K562 (cell line): ENCODE results near the gene DCTN2. TPM values are rescaled to one million over a fixed set of nuclear protein-coding genes. Genes with fewer than 3 reads are reported as not detected.

Experiments used
- ATAC-seq: fragments of 200-7000 bp; cut with Tn5 transposase; 3 replicates; pipeline ENCODE4 v1.9.1; 2020; ENCODE audit warnings: moderate library complexity
- BruUV-seq: library from RNA; stranded (reverse); fragments of 400-500 nt; replicated peaks from 2 replicates; lab custom pipeline; 2021; lab: Mats Ljungman, UMichigan
- CTCF ChIA-PET: fragments of 300-600 bp; formaldehyde crosslinking; extraction: SDS; loops from one replicate; lab custom pipeline; 2021; ENCODE audit warnings: low intra/inter-chr PET ratio; lab: Yijun Ruan, JAX
- POLR2A ChIA-PET: fragments of 300-600, 350-650 bp; sonication (Branson Sonifier 250); formaldehyde crosslinking; extraction: SDS; loops from one replicate; lab custom pipeline; 2021; ENCODE audit warnings: antibody characterized with exemption, inconsistent platforms; lab: Yijun Ruan, JAX
- DNase-seq, 4 experiments: peaks; one replicate each; pipeline versions ENCODE4 v3.0.0 to v3.0.0-alpha.2; 2011 to 2018; ENCODE audit warnings: low spot score in 3 of 4, mixed read lengths in 3 of 4; ENCODE audit errors: extremely low read depth in 1 of 4
- FAIRE-seq: peaks from 2 replicates; lab custom pipeline; 2011; peaks lifted over from hg19 to GRCh38; lab: Jason Lieb, UNC
- H2AFZ ChIP-seq: 2 replicates; pipeline ENCODE4 v1.6.0; 2011; ENCODE audit warnings: low read depth, low read length, control low read depth, inconsistent platforms
- H3K27ac ChIP-seq: fragments of 200-600 bp; 3 replicates; pipeline ENCODE4 v1.8.0; 2011; ENCODE audit warnings: low read depth, mild to moderate bottlenecking, control low read depth, inconsistent platforms, low read length, moderate library complexity, mixed read lengths; ENCODE audit errors: extremely low read depth
- H3K27me3 ChIP-seq, 2 experiments: fragments of 300-600 bp in 1 of 2; 2 replicates in 1 of 2; 3 replicates in 1 of 2; pipeline versions ENCODE4 v1.6.0 to v1.8.0; 2011; ENCODE audit warnings: inconsistent platforms in 2 of 2, low read length in 2 of 2, mild to moderate bottlenecking in 1 of 2, mixed read lengths in 1 of 2, moderate library complexity in 1 of 2; ENCODE audit not compliant: control insufficient read depth in 2 of 2, insufficient read depth in 2 of 2
- H3K36me3 ChIP-seq: fragments of 300-600 bp; 3 replicates; pipeline ENCODE4 v1.8.0; 2011; ENCODE audit warnings: mild to moderate bottlenecking, low read length, inconsistent platforms; ENCODE audit not compliant: control insufficient read depth, insufficient read depth
- H3K4me1 ChIP-seq, 2 experiments: fragments of 200-600 bp in 1 of 2; replicated peaks in 1 of 2; 2 replicates in 1 of 2; 3 replicates in 1 of 2; pipeline versions ENCODE4 v1.5.1 to v1.8.0; 2011; ENCODE audit warnings: inconsistent platforms in 2 of 2, low read length in 2 of 2, mild to moderate bottlenecking in 1 of 2, mixed read lengths in 1 of 2, moderate library complexity in 1 of 2; ENCODE audit not compliant: control insufficient read depth in 2 of 2, insufficient read depth in 2 of 2
- H3K4me2 ChIP-seq: 2 replicates; pipeline ENCODE4 v1.6.1; 2011; ENCODE audit warnings: low read length, control low read depth, inconsistent platforms, mixed read lengths; ENCODE audit not compliant: insufficient read depth
- H3K4me3 ChIP-seq: fragments of 200-600 bp; sonication (generic), shearing (Covaris generic); 2 replicates; pipeline ENCODE4 v1.5.1; 2016; ENCODE audit warnings: control low read depth, inconsistent platforms
- H3K79me2 ChIP-seq: fragments of 200-600 bp; 3 replicates; pipeline ENCODE4 v1.8.0; 2011; ENCODE audit warnings: low read length, inconsistent platforms; ENCODE audit not compliant: control insufficient read depth, insufficient read depth
- H3K9ac ChIP-seq, 2 experiments: 2 replicates each; pipeline versions ENCODE4 v1.6.0 to v1.6.1; 2011; ENCODE audit warnings: low read depth in 2 of 2, low read length in 2 of 2, control low read depth in 1 of 2, inconsistent platforms in 1 of 2, mild to moderate bottlenecking in 1 of 2, mixed read lengths in 1 of 2; ENCODE audit not compliant: insufficient read depth in 1 of 2
- H3K9me1 ChIP-seq: one replicate; pipeline ENCODE4 v1.6.0; 2011; ENCODE audit warnings: inconsistent platforms, mild to moderate bottlenecking, low read length, moderate library complexity; ENCODE audit not compliant: control insufficient read depth, insufficient read depth
- H3K9me3 ChIP-seq: replicated peaks from 2 replicates; pipeline ENCODE4 v1.5.1; 2011; ENCODE audit warnings: low read depth, low read length, inconsistent platforms; ENCODE audit not compliant: control insufficient read depth, insufficient read depth
- H4K20me1 ChIP-seq: replicated peaks from 2 replicates; pipeline ENCODE4 v1.6.1; 2011; ENCODE audit warnings: low read length, inconsistent platforms, mixed read lengths; ENCODE audit not compliant: control insufficient read depth, insufficient read depth
- ARNT ChIP-seq, 2 experiments: fragments of 450-650 bp; IDR thresholded peaks; 2 replicates each; pipeline ENCODE4 v1.6.1; 2016; ENCODE audit warnings: mild to moderate bottlenecking in 1 of 2
- FOXK1 ChIP-seq: sonication (generic); formaldehyde crosslinking; IDR thresholded peaks from 2 replicates; pipeline ENCODE4 v1.8.0; 2022; ENCODE audit warnings: missing genetic modification reagents, mild to moderate bottlenecking, borderline replicate concordance
- KDM4B ChIP-seq, 2 experiments: fragments of 450-650 bp in 1 of 2; sonication (generic) in 1 of 2; IDR thresholded peaks; 2 replicates each; pipeline ENCODE4 v1.6.1; 2016 to 2017; ENCODE audit warnings: borderline replicate concordance in 2 of 2, antibody characterized with exemption in 1 of 2, low read depth in 1 of 2, mild to moderate bottlenecking in 1 of 2
- MAFG ChIP-seq: fragments of 450-650 bp; conservative IDR thresholded peaks from 2 replicates; pipeline ENCODE4 v1.6.1; 2016; ENCODE audit warnings: missing genetic modification characterization, missing compliant biosample characterization
- RERE ChIP-seq: sonication (generic); formaldehyde crosslinking; IDR thresholded peaks from 2 replicates; pipeline ENCODE4 v1.8.0; 2023; ENCODE audit warnings: missing genetic modification reagents, mild to moderate bottlenecking, borderline replicate concordance
- SMC3 ChIP-seq: conservative IDR thresholded peaks from 2 replicates; pipeline ENCODE4 v1.6.1; 2011; ENCODE audit warnings: low read depth, low read length, improper control_type of control experiment; ENCODE audit not compliant: insufficient read depth
- WGBS: fragments of 100-300 bp; shearing (Covaris generic); methylation state at CpG from one replicate; pipeline ENCODE4 v1.1.6; 2016; ENCODE audit warnings: low coverage, mixed read lengths; ENCODE audit not compliant: insufficient coverage; ENCODE audit errors: missing lambda C conversion rate; 5-methylcytosine and 5-hydroxymethylcytosine counted together
- in situ Hi-C: fragments of 300-500 bp; cut with MboI; formaldehyde crosslinking; loops from 4 replicates; pipeline ENCODE4 v1.15.0; 2018; ENCODE audit warnings: inconsistent platforms, mixed read lengths
- intact Hi-C: fragments of 100-400 bp; cut with micrococcal nuclease; formaldehyde crosslinking; loops from 2 replicates; pipeline ENCODE4 v1.14.2; 2022
- polyA plus RNA-seq, 8 experiments: library from polyadenylated mRNA; depleted of rRNA in 4 of 8; stranded (reverse) in 5 of 8; unstranded in 3 of 8; fragments of >200 nt; fragmentation: Nextera tagmentation in 2 of 8; fragmentation: Illumina TruSeq in 1 of 8; extraction: Ambion mirVana in 2 of 8; extraction: Trizol in 1 of 8; gene quantifications; 2 replicates each; pipeline versions ENCODE4 v1.2.1 to v1.2.3, GENCODE V29; 2011 to 2014; ENCODE audit warnings: inconsistent platforms in 1 of 8, missing spikeins in 1 of 8
- total RNA-seq, 7 experiments: library from RNA; depleted of rRNA in 6 of 7; stranded (reverse); fragments of >200 nt in 6 of 7; fragmentation: Illumina TruSeq in 2 of 7; extraction: Trizol in 2 of 7; gene quantifications; 2 replicates each; pipeline versions ENCODE4 v1.2.1 to v1.2.3, GENCODE V29; 2011 to 2021; ENCODE audit warnings: low replicate concordance in 1 of 7
- TF ChIP-seq, protein P1 (sequence below): fragments of 250-450 bp; sonication (Bioruptor Pico); IDR thresholded peaks from 2 replicates; pipeline ENCODE4 v1.9.0; 2021; ENCODE audit warnings: mild to moderate bottlenecking, inconsistent platforms

The DCTN2 gene
- total and polyA plus RNA-seq, 9 of the 15 experiments (the other 6 are each of a cell fraction or from before 2014, with no cell fraction given), result 43.6 to 270 (median 125) TPM

DNA sequence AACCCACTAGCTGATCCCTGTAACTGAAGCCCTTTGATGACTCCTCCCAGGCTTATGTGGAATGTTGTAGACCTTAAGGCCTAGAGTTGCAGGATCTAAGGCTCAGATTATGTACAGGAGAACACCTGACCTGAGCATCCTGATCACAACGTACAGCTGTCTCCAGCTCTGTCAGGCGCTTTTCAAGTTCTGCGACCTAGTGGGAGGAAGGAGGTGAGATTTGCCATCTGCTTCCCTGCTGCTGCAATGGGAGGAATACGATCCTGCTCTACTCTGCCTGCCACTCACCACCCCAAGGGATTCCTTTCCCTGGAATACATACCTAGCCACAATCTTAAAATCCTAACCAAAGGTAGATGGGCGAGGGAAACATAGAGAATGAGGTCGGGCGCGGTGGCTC, 13.9 kb downstream of the DCTN2 start:
- in situ Hi-C loops, result no loop called here
- ChIA-PET CTCF (no interaction called here), POLR2A (interaction anchor here (0.6 to 12.7 kb wide), 6 partner anchors 5 to 211 kb away, joined by 3 to 225 read pairs (median 18); partner anchors contain the start of genes DDIT3 and MBD6)
- no peak overlapping the region for H3K27ac ChIP-seq
- no TSS peak for BruUV-seq
- H3K4me2 ChIP-seq, result no peak overlapping the region
- H3K4me3 ChIP-seq, result no peak overlapping the region
- 93% methylated on average over 8 of the region's 8 CpGs for WGBS
- H3K4me1 ChIP-seq, result peaks cover 5 to 8% of the 10 kb centered on the region in 2 experiments; a peak in 4 of 5 replicates
- intact Hi-C loops, result no loop called here
- DNase-seq (no peak), ATAC-seq (no peak), FAIRE-seq (no peak)
- peaks cover 3% of the 10 kb centered on the region; the same call in 1 of the 3 replicates for H3K79me2 ChIP-seq
- H2AFZ ChIP-seq, result no peak overlapping the region
- no peak overlapping the region for H3K9ac ChIP-seq
- no peaks in the 10 kb centered on the region for H3K9me1 ChIP-seq
- no peaks in the 10 kb centered on the region for H3K27me3 ChIP-seq
- H3K36me3 ChIP-seq, result peaks cover 90% of the 10 kb centered on the region
- no peaks in the 10 kb centered on the region for H4K20me1 ChIP-seq
- H3K9me3 ChIP-seq, result no peaks in the 10 kb centered on the region
- TF ChIP-seq MAFG (tag) (no peak), SMC3 (no peak), FOXK1 (CRISPR knock-in tag) (no peak), KDM4B (IDR thresholded peaks at IDR 0.05; ENCODE audit: borderline replicate concordance in 2 of 2, low read depth in 1 of 2) (no peak), RERE (CRISPR knock-in tag) (no peak), ARNT (IDR thresholded peaks at IDR 0.05) (no peak)
- TF ChIP-seq, protein P1, sequence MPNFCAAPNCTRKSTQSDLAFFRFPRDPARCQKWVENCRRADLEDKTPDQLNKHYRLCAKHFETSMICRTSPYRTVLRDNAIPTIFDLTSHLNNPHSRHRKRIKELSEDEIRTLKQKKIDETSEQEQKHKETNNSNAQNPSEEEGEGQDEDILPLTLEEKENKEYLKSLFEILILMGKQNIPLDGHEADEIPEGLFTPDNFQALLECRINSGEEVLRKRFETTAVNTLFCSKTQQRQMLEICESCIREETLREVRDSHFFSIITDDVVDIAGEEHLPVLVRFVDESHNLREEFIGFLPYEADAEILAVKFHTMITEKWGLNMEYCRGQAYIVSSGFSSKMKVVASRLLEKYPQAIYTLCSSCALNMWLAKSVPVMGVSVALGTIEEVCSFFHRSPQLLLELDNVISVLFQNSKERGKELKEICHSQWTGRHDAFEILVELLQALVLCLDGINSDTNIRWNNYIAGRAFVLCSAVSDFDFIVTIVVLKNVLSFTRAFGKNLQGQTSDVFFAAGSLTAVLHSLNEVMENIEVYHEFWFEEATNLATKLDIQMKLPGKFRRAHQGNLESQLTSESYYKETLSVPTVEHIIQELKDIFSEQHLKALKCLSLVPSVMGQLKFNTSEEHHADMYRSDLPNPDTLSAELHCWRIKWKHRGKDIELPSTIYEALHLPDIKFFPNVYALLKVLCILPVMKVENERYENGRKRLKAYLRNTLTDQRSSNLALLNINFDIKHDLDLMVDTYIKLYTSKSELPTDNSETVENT, result no peak
